IMR-90 (cell line): ENCODE results near the gene DOK6. TPM values are rescaled to one million over a fixed set of nuclear protein-coding genes. Genes with fewer than 3 reads are reported as not detected.

Experiments used
- ATAC-seq: fragments of 200-7000 bp; cut with Tn5 transposase; 2 replicates; pipeline ENCODE4 v1.9.1; 2020; ENCODE audit warnings: low read depth, mild to moderate bottlenecking, moderate library complexity
- BruUV-seq: library from RNA; stranded (reverse); fragments of 400-500 nt; replicated peaks from 2 replicates; lab custom pipeline; 2021; lab: Mats Ljungman, UMichigan
- CTCF ChIA-PET: fragments of 300-600 bp; formaldehyde crosslinking; extraction: SDS; loops from one replicate; lab custom pipeline; 2021; ENCODE audit warnings: antibody characterized with exemption; lab: Yijun Ruan, JAX
- POLR2A ChIA-PET: fragments of 300-600 bp; sonication (Branson Sonifier 250); formaldehyde crosslinking; loops from one replicate; lab custom pipeline; 2022; ENCODE audit warnings: antibody characterized with exemption; ENCODE audit not compliant: unreplicated experiment; lab: Charles Lee
- DNase-seq: peaks from one replicate; pipeline ENCODE4 v3.0.0; 2013
- H2AFZ ChIP-seq: replicated peaks from 2 replicates; pipeline ENCODE3; 2013; ENCODE audit warnings: low read length, mild to moderate bottlenecking; ENCODE audit not compliant: poor library complexity
- H2AK5ac ChIP-seq: 2 replicates; pipeline ENCODE4 v1.6.1; 2013; ENCODE audit warnings: low read depth, low read length, inconsistent platforms
- H2AK9ac ChIP-seq: replicated peaks from 2 replicates; pipeline ENCODE3; 2013; ENCODE audit warnings: mild to moderate bottlenecking, low read depth, low read length, moderate library complexity; ENCODE audit not compliant: poor library complexity
- H2BK120ac ChIP-seq: 2 replicates; pipeline ENCODE4 v1.6.1; 2013; ENCODE audit warnings: low read depth, low read length, inconsistent platforms
- H2BK15ac ChIP-seq: 3 replicates; pipeline ENCODE4 v1.6.1; 2013; ENCODE audit warnings: low read depth, low read length, inconsistent platforms
- H2BK20ac ChIP-seq: 2 replicates; pipeline ENCODE4 v1.6.1; 2013; ENCODE audit warnings: low read depth, mild to moderate bottlenecking, inconsistent platforms, low read length, moderate library complexity
- H2BK5ac ChIP-seq: 2 replicates; pipeline ENCODE4 v1.6.1; 2013; ENCODE audit warnings: mild to moderate bottlenecking, low read depth, low read length, inconsistent platforms; ENCODE audit not compliant: poor library complexity, severe bottlenecking
- H3K14ac ChIP-seq: replicated peaks from 2 replicates; pipeline ENCODE4 v1.6.1; 2013; ENCODE audit warnings: low read depth, low read length, inconsistent platforms
- H3K18ac ChIP-seq: 2 replicates; pipeline ENCODE4 v1.6.1; 2013; ENCODE audit warnings: low read depth, low read length, control low read depth
- H3K23ac ChIP-seq: 2 replicates; pipeline ENCODE4 v1.6.1; 2013; ENCODE audit warnings: low read depth, low read length, inconsistent platforms
- H3K27ac ChIP-seq: 2 replicates; pipeline ENCODE4 v1.5.1; 2013; ENCODE audit warnings: mild to moderate bottlenecking, control low read depth, low read length; ENCODE audit not compliant: insufficient read depth
- H3K27me3 ChIP-seq: 2 replicates; pipeline ENCODE4 v1.6.1; 2013; ENCODE audit warnings: low read length; ENCODE audit not compliant: control insufficient read depth, insufficient read depth
- H3K36me3 ChIP-seq: 2 replicates; pipeline ENCODE4 v1.6.1; 2013; ENCODE audit warnings: low read length, mixed read lengths; ENCODE audit not compliant: control insufficient read depth, insufficient read depth
- H3K4ac ChIP-seq: 2 replicates; pipeline ENCODE4 v1.6.1; 2013; ENCODE audit warnings: low read depth, low read length, inconsistent platforms
- H3K4me1 ChIP-seq: 2 replicates; pipeline ENCODE4 v1.6.1; 2013; ENCODE audit warnings: low read length, mixed read lengths; ENCODE audit not compliant: control insufficient read depth, insufficient read depth
- H3K4me2 ChIP-seq: 2 replicates; pipeline ENCODE4 v1.6.1; 2013; ENCODE audit warnings: low read depth, mild to moderate bottlenecking, control low read depth, low read length, moderate library complexity
- H3K4me3 ChIP-seq: 2 replicates; pipeline ENCODE4 v1.5.1; 2013; ENCODE audit warnings: low read depth, mild to moderate bottlenecking, control low read depth, low read length, moderate library complexity; ENCODE audit not compliant: insufficient read depth
- H3K56ac ChIP-seq: 2 replicates; pipeline ENCODE4 v1.6.1; 2013; ENCODE audit warnings: low read length, inconsistent platforms; ENCODE audit not compliant: insufficient read depth; ENCODE audit errors: extremely low read depth
- H3K79me1 ChIP-seq, 2 experiments: 2 replicates each; pipeline ENCODE4 v1.6.1; 2013; ENCODE audit warnings: low read length in 2 of 2, inconsistent platforms in 1 of 2, low read depth in 1 of 2
- H3K9ac ChIP-seq: 2 replicates; pipeline ENCODE4 v1.6.1; 2013; ENCODE audit warnings: low read depth, low read length, control low read depth
- H3K9me1 ChIP-seq: 2 replicates; pipeline ENCODE4 v1.6.1; 2013; ENCODE audit warnings: low read length, inconsistent platforms; ENCODE audit not compliant: insufficient read depth
- H3K9me3 ChIP-seq: 2 replicates; pipeline ENCODE4 v1.6.1; 2013; ENCODE audit warnings: low read length; ENCODE audit not compliant: control insufficient read depth, insufficient read depth
- H4K20me1 ChIP-seq: 2 replicates; pipeline ENCODE4 v1.6.1; 2013; ENCODE audit warnings: low read length, inconsistent platforms; ENCODE audit not compliant: insufficient read depth
- H4K5ac ChIP-seq: 2 replicates; pipeline ENCODE4 v1.6.1; 2013; ENCODE audit warnings: mild to moderate bottlenecking, low read depth, low read length, control low read depth
- H4K8ac ChIP-seq, 2 experiments: 2 replicates each; pipeline ENCODE4 v1.6.1; 2013; ENCODE audit warnings: low read depth in 2 of 2, low read length in 2 of 2, control low read depth in 1 of 2, inconsistent platforms in 1 of 2
- H4K91ac ChIP-seq: 2 replicates; pipeline ENCODE4 v1.6.1; 2013; ENCODE audit warnings: low read depth, low read length, inconsistent platforms; ENCODE audit not compliant: insufficient read depth
- BHLHE40 ChIP-seq: fragments of 150-350 bp; IDR thresholded peaks from 2 replicates; pipeline ENCODE4 v1.6.1; 2016; ENCODE audit warnings: mild to moderate bottlenecking, low read depth, low read length
- CEBPB ChIP-seq: IDR thresholded peaks from 2 replicates; pipeline ENCODE4 v1.6.1; 2012; ENCODE audit warnings: low read depth, low read length, improper control_type of control experiment
- CHD1 ChIP-seq: IDR thresholded peaks from 2 replicates; pipeline ENCODE4 v1.6.1; 2012; ENCODE audit warnings: low read depth, low read length, improper control_type of control experiment
- FOS ChIP-seq: fragments of 150-350 bp; IDR thresholded peaks from 2 replicates; pipeline ENCODE4 v1.6.1; 2016; ENCODE audit warnings: low read depth, low read length
- MAFK ChIP-seq: IDR thresholded peaks from 2 replicates; pipeline ENCODE4 v1.6.1; 2012; ENCODE audit warnings: low read depth, low read length, improper control_type of control experiment
- MAZ ChIP-seq: IDR thresholded peaks from 2 replicates; pipeline ENCODE4 v1.6.1; 2012; ENCODE audit warnings: low read depth, mild to moderate bottlenecking, low read length, improper control_type of control experiment, moderate library complexity, borderline replicate concordance
- MXI1 ChIP-seq: IDR thresholded peaks from 2 replicates; pipeline ENCODE4 v1.6.1; 2012; ENCODE audit warnings: low read depth, mild to moderate bottlenecking, low read length, moderate library complexity, borderline replicate concordance
- NFE2L2 ChIP-seq: fragments of 150-350 bp; IDR thresholded peaks from 2 replicates; pipeline ENCODE4 v1.6.1; 2016; ENCODE audit warnings: low read depth, mild to moderate bottlenecking, low read length
- POLR2A ChIP-seq: IDR thresholded peaks from 2 replicates; pipeline ENCODE4 v1.6.1; 2012; ENCODE audit warnings: mild to moderate bottlenecking, low read depth, low read length
- RAD21 ChIP-seq: IDR thresholded peaks from 2 replicates; pipeline ENCODE4 v1.6.1; 2012; ENCODE audit warnings: low read length, improper control_type of control experiment
- RCOR1 ChIP-seq: IDR thresholded peaks from 2 replicates; pipeline ENCODE4 v1.6.1; 2012; ENCODE audit warnings: mild to moderate bottlenecking, low read length, improper control_type of control experiment; ENCODE audit not compliant: insufficient replicate concordance
- RFX5 ChIP-seq: IDR thresholded peaks from 2 replicates; pipeline ENCODE4 v1.8.0; 2012; ENCODE audit warnings: low read depth, mild to moderate bottlenecking, low read length, moderate library complexity
- SMC3 ChIP-seq: fragments of 150-350 bp; IDR thresholded peaks from 2 replicates; pipeline ENCODE4 v1.6.1; 2016; ENCODE audit warnings: low read depth, mild to moderate bottlenecking, antibody characterized with exemption, low read length, moderate library complexity
- WGBS, 2 experiments: methylation state at CpG; one replicate each; pipeline versions ENCODE4 v1.1.5 to v1.1.7; 2013; ENCODE audit warnings: missing lambda C conversion rate in 2 of 2; ENCODE audit not compliant: insufficient read length in 1 of 2; ENCODE audit errors: extremely low coverage in 2 of 2; 5-methylcytosine and 5-hydroxymethylcytosine counted together
- dilution Hi-C: fragments of 300-500 bp; cut with HindIII; formaldehyde crosslinking; loops from one replicate; pipeline ENCODE4 v1.14.3; 2018; ENCODE audit warnings: low sequenced_read_pairs; ENCODE audit not compliant: unreplicated experiment
- in situ Hi-C: fragments of 300-500 bp; cut with MboI; formaldehyde crosslinking; loops from 3 replicates; pipeline ENCODE4 v1.14.3; 2019; ENCODE audit warnings: low sequenced_read_pairs, inconsistent platforms, mixed read lengths
- intact Hi-C: fragments of 100-400 bp; cut with micrococcal nuclease; formaldehyde crosslinking; loops from 2 replicates; pipeline ENCODE4 v1.10.0; 2022
- polyA plus RNA-seq, 3 experiments: library from polyadenylated mRNA; depleted of rRNA; stranded (reverse); fragments of >200 nt; gene quantifications; 2 replicates each; pipeline ENCODE4 v1.2.3, GENCODE V29; 2012; ENCODE audit warnings: low replicate concordance in 1 of 3
- total RNA-seq: library from RNA; depleted of rRNA; stranded (reverse); fragments of >200 nt; gene quantifications from 2 replicates; pipeline ENCODE4 v1.2.3, GENCODE V29; 2012
- TF ChIP-seq, protein P1 (sequence below): conservative IDR thresholded peaks from 2 replicates; pipeline ENCODE4 v1.5.1; 2012; ENCODE audit warnings: mild to moderate bottlenecking, low read depth, low read length, improper control_type of control experiment
- TF ChIP-seq, protein P2 (sequence below): fragments of 150-350 bp; IDR thresholded peaks from 2 replicates; pipeline ENCODE4 v1.6.1; 2017; ENCODE audit warnings: mild to moderate bottlenecking, antibody characterized with exemption, low read length, low read depth
- TF ChIP-seq, protein P3 (sequence below): fragments of 150-350 bp; IDR thresholded peaks from 2 replicates; pipeline ENCODE4 v1.6.1; 2016; ENCODE audit warnings: low read depth, mild to moderate bottlenecking, low read length, moderate library complexity, borderline replicate concordance

The DOK6 gene
- total and polyA plus RNA-seq, 2 of the 4 experiments (the other 2 are of a cell fraction): 1.9 to 2.7 TPM

DNA sequence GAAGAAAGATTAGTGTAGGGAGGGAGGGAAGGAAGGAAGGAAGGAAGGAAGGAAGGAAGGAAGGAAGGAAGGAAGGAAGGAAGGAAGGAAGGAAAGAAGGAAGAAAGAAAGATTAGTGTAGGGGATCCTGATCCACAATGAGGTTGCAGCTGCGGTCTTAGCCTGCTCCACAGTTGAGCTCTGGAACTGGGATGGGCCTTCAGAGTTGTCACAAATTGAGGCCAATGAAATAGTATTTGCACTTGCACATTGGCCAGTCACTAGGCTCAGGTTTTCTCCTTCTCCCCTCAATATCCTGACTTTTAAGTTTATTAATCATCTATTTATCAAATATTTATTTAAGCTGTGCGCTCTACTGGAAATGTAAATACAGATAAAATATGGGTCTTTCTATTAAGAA, 34.3 kb downstream of the DOK6 start:
- H3K9ac ChIP-seq: no peak overlapping the region
- no peak overlapping the region for H4K8ac ChIP-seq
- ChIA-PET CTCF (no interaction called here), POLR2A (no interaction called here)
- no peak overlapping the region for H3K14ac ChIP-seq
- in situ Hi-C loops: no loop called here
- no CpG with 5 or more reads among the region's 2 CpGs for WGBS, 2 experiments
- no peak overlapping the region for H2AK5ac ChIP-seq
- ATAC-seq (no peak), DNase-seq (no peak)
- no peak overlapping the region for H3K27ac ChIP-seq
- H4K20me1 ChIP-seq: no peaks in the 10 kb centered on the region
- H3K4me3 ChIP-seq: no peak overlapping the region
- no peaks in the 10 kb centered on the region for H3K27me3 ChIP-seq
- no peaks in the 10 kb centered on the region for H3K9me1 ChIP-seq
- no TSS peak for BruUV-seq
- dilution Hi-C loops: no loop called here
- no peak overlapping the region for H4K5ac ChIP-seq
- no peak overlapping the region for H2BK20ac ChIP-seq
- no peak overlapping the region for H3K23ac ChIP-seq
- H3K4me1 ChIP-seq: no peaks in the 10 kb centered on the region
- H2BK120ac ChIP-seq: no peak overlapping the region
- H2BK15ac ChIP-seq: no peak overlapping the region
- no peak overlapping the region for H3K4ac ChIP-seq
- no peak overlapping the region for H3K4me2 ChIP-seq
- no peak overlapping the region for H4K91ac ChIP-seq
- intact Hi-C loops: no loop called here
- H2BK5ac ChIP-seq: no peak overlapping the region
- H2AK9ac ChIP-seq: no peak overlapping the region
- H3K79me1 ChIP-seq: no peaks in the 10 kb centered on the region
- H3K18ac ChIP-seq: no peak overlapping the region
- no peaks in the 10 kb centered on the region for H3K36me3 ChIP-seq
- H3K9me3 ChIP-seq: no peaks in the 10 kb centered on the region
- TF ChIP-seq FOS (no peak), MAFK (no peak), RCOR1 (no peak), BHLHE40 (no peak), MAZ (no peak), MXI1 (no peak), CEBPB (no peak), RAD21 (no peak), NFE2L2 (no peak), RFX5 (no peak), SMC3 (no peak), CHD1 (no peak), POLR2A (no peak)
- TF ChIP-seq, protein P1, sequence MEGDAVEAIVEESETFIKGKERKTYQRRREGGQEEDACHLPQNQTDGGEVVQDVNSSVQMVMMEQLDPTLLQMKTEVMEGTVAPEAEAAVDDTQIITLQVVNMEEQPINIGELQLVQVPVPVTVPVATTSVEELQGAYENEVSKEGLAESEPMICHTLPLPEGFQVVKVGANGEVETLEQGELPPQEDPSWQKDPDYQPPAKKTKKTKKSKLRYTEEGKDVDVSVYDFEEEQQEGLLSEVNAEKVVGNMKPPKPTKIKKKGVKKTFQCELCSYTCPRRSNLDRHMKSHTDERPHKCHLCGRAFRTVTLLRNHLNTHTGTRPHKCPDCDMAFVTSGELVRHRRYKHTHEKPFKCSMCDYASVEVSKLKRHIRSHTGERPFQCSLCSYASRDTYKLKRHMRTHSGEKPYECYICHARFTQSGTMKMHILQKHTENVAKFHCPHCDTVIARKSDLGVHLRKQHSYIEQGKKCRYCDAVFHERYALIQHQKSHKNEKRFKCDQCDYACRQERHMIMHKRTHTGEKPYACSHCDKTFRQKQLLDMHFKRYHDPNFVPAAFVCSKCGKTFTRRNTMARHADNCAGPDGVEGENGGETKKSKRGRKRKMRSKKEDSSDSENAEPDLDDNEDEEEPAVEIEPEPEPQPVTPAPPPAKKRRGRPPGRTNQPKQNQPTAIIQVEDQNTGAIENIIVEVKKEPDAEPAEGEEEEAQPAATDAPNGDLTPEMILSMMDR: no peak
- TF ChIP-seq, protein P2, sequence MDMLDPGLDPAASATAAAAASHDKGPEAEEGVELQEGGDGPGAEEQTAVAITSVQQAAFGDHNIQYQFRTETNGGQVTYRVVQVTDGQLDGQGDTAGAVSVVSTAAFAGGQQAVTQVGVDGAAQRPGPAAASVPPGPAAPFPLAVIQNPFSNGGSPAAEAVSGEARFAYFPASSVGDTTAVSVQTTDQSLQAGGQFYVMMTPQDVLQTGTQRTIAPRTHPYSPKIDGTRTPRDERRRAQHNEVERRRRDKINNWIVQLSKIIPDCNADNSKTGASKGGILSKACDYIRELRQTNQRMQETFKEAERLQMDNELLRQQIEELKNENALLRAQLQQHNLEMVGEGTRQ: no peak
- TF ChIP-seq, protein P3, sequence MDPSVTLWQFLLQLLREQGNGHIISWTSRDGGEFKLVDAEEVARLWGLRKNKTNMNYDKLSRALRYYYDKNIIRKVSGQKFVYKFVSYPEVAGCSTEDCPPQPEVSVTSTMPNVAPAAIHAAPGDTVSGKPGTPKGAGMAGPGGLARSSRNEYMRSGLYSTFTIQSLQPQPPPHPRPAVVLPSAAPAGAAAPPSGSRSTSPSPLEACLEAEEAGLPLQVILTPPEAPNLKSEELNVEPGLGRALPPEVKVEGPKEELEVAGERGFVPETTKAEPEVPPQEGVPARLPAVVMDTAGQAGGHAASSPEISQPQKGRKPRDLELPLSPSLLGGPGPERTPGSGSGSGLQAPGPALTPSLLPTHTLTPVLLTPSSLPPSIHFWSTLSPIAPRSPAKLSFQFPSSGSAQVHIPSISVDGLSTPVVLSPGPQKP: no peak
- H3K56ac ChIP-seq: no peak overlapping the region
- H2AFZ ChIP-seq: no peak overlapping the region
